C4-2B (cell line): Measurements from ENCODE around the gene ST7.

Source experiments
- ZFX ChIP-seq: fragments of 450-650 bp; IDR thresholded peaks from 2 replicates; pipeline ENCODE4 v1.6.1; 2017
- TF ChIP-seq, protein P1 (sequence below): fragments of 450-650 bp; conservative IDR thresholded peaks from 2 replicates; pipeline ENCODE4 v1.5.1; 2017; ENCODE audit warnings: mild to moderate bottlenecking

- TF ChIP-seq, protein P1, sequence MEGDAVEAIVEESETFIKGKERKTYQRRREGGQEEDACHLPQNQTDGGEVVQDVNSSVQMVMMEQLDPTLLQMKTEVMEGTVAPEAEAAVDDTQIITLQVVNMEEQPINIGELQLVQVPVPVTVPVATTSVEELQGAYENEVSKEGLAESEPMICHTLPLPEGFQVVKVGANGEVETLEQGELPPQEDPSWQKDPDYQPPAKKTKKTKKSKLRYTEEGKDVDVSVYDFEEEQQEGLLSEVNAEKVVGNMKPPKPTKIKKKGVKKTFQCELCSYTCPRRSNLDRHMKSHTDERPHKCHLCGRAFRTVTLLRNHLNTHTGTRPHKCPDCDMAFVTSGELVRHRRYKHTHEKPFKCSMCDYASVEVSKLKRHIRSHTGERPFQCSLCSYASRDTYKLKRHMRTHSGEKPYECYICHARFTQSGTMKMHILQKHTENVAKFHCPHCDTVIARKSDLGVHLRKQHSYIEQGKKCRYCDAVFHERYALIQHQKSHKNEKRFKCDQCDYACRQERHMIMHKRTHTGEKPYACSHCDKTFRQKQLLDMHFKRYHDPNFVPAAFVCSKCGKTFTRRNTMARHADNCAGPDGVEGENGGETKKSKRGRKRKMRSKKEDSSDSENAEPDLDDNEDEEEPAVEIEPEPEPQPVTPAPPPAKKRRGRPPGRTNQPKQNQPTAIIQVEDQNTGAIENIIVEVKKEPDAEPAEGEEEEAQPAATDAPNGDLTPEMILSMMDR: no peak
- TF ChIP-seq ZFX: no peak
Measured at GRCh38 chr7:117279203-117279602, 325.9 kb downstream of the ST7 start.
